Activated CD8-positive, alpha-beta memory T cell treated with anti-CD3 and anti-CD28 coated beads for 36 hours (primary cell): ENCODE results near the gene XRCC5. TPM values are rescaled to one million over a fixed set of nuclear protein-coding genes. Genes with fewer than 3 reads are reported as not detected.
"Not testable (repeated sequence)": the region's sequence is repeated elsewhere in the genome, so short reads cannot be mapped to it uniquely, and the experiment has no call there.

Experiments used
- CTCF ChIA-PET: fragments of 350-600 bp; sonication (Branson Sonifier 250); formaldehyde crosslinking; loops from one replicate; lab custom pipeline; 2021; ENCODE audit warnings: antibody characterized with exemption; lab: Charles Lee
- POLR2A ChIA-PET: fragments of 350-600 bp; sonication (Branson Sonifier 250); formaldehyde crosslinking; loops from one replicate; lab custom pipeline; 2021; ENCODE audit warnings: antibody characterized with exemption; lab: Charles Lee
- total RNA-seq, 2 experiments: library from RNA; stranded (reverse); gene quantifications; one replicate each; pipeline ENCODE4 v1.2.3, GENCODE V29; 2021

The XRCC5 gene
- total RNA-seq, 2 experiments from 2014 or later: 603 to 604 TPM

GRCh38 chr2:216205486-216205885, 96.3 kb downstream of the XRCC5 start:
- ChIA-PET CTCF (interaction anchor here (1.0 to 1.4 kb wide), 2 partner anchors 10 to 91 kb away, joined by 3 to 8 read pairs; no protein-coding TSS in a partner anchor), POLR2A (no interaction called here)

- POLR2A ChIA-PET: no interaction called here
- CTCF ChIA-PET: interaction anchor here (1.4 kb wide), 1 partner anchor 11 kb away, joined by 8 read pairs; no protein-coding TSS in a partner anchor
Observed at GRCh38 chr2:216206041-216206703, 97.0 kb downstream of the XRCC5 start.

- CTCF ChIA-PET: interaction anchor here (1.4 kb wide), 1 partner anchor 11 kb away, joined by 8 read pairs; no protein-coding TSS in a partner anchor
- POLR2A ChIA-PET: no interaction called here
Observed at GRCh38 chr2:216206821-216207220, 97.7 kb downstream of the XRCC5 start.

- CTCF ChIA-PET: not testable (repeated sequence)
Observed at GRCh38 chr2:216208661-216209060, 99.5 kb downstream of the XRCC5 start.

GRCh38 chr2:216210701-216211540, 101.8 kb downstream of the XRCC5 start:
- ChIA-PET POLR2A (no interaction called here), CTCF (no interaction called here)

More at GRCh38 chr2:216208661-216209060, 99.5 kb downstream of the XRCC5 start:
- POLR2A ChIA-PET: not testable (repeated sequence)

- POLR2A ChIA-PET: no interaction called here
- CTCF ChIA-PET: no interaction called here
Observed at GRCh38 chr2:216211614-216212145, 102.5 kb downstream of the XRCC5 start.

GRCh38 chr2:216214768-216215167, 105.6 kb downstream of the XRCC5 start:
- ChIA-PET CTCF (no interaction called here), POLR2A (no interaction called here)

GRCh38 chr2:216215658-216216390, 106.7 kb downstream of the XRCC5 start:
- ChIA-PET POLR2A (no interaction called here), CTCF (interaction anchor here (1.0 kb wide), 1 partner anchor 37 kb away, joined by 3 read pairs; no protein-coding TSS in a partner anchor)

GRCh38 chr2:216216951-216217903, 108.1 kb downstream of the XRCC5 start:
- CTCF ChIA-PET: no interaction called here
- POLR2A ChIA-PET: no interaction called here

GRCh38 chr2:216217904-216218260, 108.7 kb downstream of the XRCC5 start:
- CTCF ChIA-PET: no interaction called here
- POLR2A ChIA-PET: no interaction called here

- CTCF ChIA-PET: interaction anchor here (1.4 kb wide), 1 partner anchor 16 kb away, joined by 3 read pairs; no protein-coding TSS in a partner anchor
Observed at GRCh38 chr2:216219861-216220260, 110.7 kb downstream of the XRCC5 start.

GRCh38 chr2:216220976-216221375, 111.8 kb downstream of the XRCC5 start:
- CTCF ChIA-PET: interaction anchor here (1.4 to 2.1 kb wide), 2 partner anchors 18 to 183 kb away, joined by 3 to 7 read pairs; no protein-coding TSS in a partner anchor

More at GRCh38 chr2:216219861-216220260, 110.7 kb downstream of the XRCC5 start:
- POLR2A ChIA-PET: no interaction called here

GRCh38 chr2:216221811-216222210, 112.7 kb downstream of the XRCC5 start:
- CTCF ChIA-PET: interaction anchor here (1.0 to 2.1 kb wide), 3 partner anchors 31 to 182 kb away, joined by 3 to 7 read pairs (median 4); no protein-coding TSS in a partner anchor
- POLR2A ChIA-PET: no interaction called here

More at GRCh38 chr2:216220976-216221375, 111.8 kb downstream of the XRCC5 start:
- POLR2A ChIA-PET: no interaction called here

- CTCF ChIA-PET: interaction anchor here (1.0 to 2.1 kb wide), 3 partner anchors 30 to 181 kb away, joined by 3 to 7 read pairs (median 4); no protein-coding TSS in a partner anchor
- POLR2A ChIA-PET: no interaction called here
Observed at GRCh38 chr2:216222650-216223352, 113.7 kb downstream of the XRCC5 start.

GRCh38 chr2:216224388-216224787, 115.2 kb downstream of the XRCC5 start:
- ChIA-PET CTCF (no interaction called here), POLR2A (no interaction called here)

- CTCF ChIA-PET: no interaction called here
Observed at GRCh38 chr2:216229277-216229914, 120.2 kb downstream of the XRCC5 start.

GRCh38 chr2:216231867-216232266, 122.7 kb downstream of the XRCC5 start:
- ChIA-PET CTCF (no interaction called here), POLR2A (no interaction called here)

More at GRCh38 chr2:216229277-216229914, 120.2 kb downstream of the XRCC5 start:
- POLR2A ChIA-PET: no interaction called here
